H9 (cell line): Measurements from ENCODE around the gene UBE3B. TPM values are rescaled to one million over a fixed set of nuclear protein-coding genes. Genes with fewer than 3 reads are reported as not detected.

Experiments
- DNase-seq: peaks from one replicate; pipeline ENCODE4 v3.0.0-alpha.2; 2017
- H2AFZ ChIP-seq: one replicate; pipeline ENCODE4 v1.6.1; 2013; ENCODE audit warnings: mild to moderate bottlenecking, low read length, control low read depth, moderate library complexity
- H2AK5ac ChIP-seq: 2 replicates; pipeline ENCODE4 v1.6.1; 2013; ENCODE audit warnings: low read length, control low read depth, mixed read lengths; ENCODE audit not compliant: insufficient read length
- H2BK120ac ChIP-seq: one replicate; pipeline ENCODE4 v1.6.1; 2013; ENCODE audit warnings: low read depth, mild to moderate bottlenecking, low read length, control low read depth, inconsistent platforms; ENCODE audit not compliant: poor library complexity, severe bottlenecking
- H2BK12ac ChIP-seq: 2 replicates; pipeline ENCODE4 v1.6.1; 2013; ENCODE audit warnings: low read length, control low read depth, mixed read lengths, low read depth; ENCODE audit not compliant: insufficient read length
- H2BK15ac ChIP-seq: 2 replicates; pipeline ENCODE4 v1.6.1; 2013; ENCODE audit warnings: low read depth, low read length, control low read depth
- H2BK20ac ChIP-seq: one replicate; pipeline ENCODE4 v1.6.1; 2013; ENCODE audit warnings: low read depth, mild to moderate bottlenecking, low read length, control low read depth, inconsistent platforms; ENCODE audit not compliant: poor library complexity, severe bottlenecking
- H2BK5ac ChIP-seq: 2 replicates; pipeline ENCODE4 v1.6.1; 2013; ENCODE audit warnings: low read length, control low read depth, mixed read lengths; ENCODE audit not compliant: insufficient read length
- H3K14ac ChIP-seq: 2 replicates; pipeline ENCODE4 v1.6.1; 2013; ENCODE audit warnings: low read length, control low read depth; ENCODE audit not compliant: insufficient read depth
- H3K18ac ChIP-seq: 2 replicates; pipeline ENCODE4 v1.6.1; 2013; ENCODE audit warnings: low read depth, mild to moderate bottlenecking, mixed read lengths, low read length, control low read depth; ENCODE audit not compliant: insufficient read length
- H3K23ac ChIP-seq: 2 replicates; pipeline ENCODE4 v1.6.1; 2013; ENCODE audit warnings: low read length, control low read depth, mixed read lengths, low read depth; ENCODE audit not compliant: insufficient read length
- H3K23me2 ChIP-seq: 2 replicates; pipeline ENCODE4 v1.6.1; 2013; ENCODE audit warnings: low read depth, mild to moderate bottlenecking, mixed read lengths, low read length, control low read depth; ENCODE audit not compliant: insufficient read length, poor library complexity, severe bottlenecking
- H3K27ac ChIP-seq: 2 replicates; pipeline ENCODE4 v1.5.1; 2013; ENCODE audit warnings: low read length, control low read depth, mixed read lengths, low read depth; ENCODE audit not compliant: insufficient read length
- H3K27me3 ChIP-seq: 2 replicates; pipeline ENCODE4 v1.6.1; 2013; ENCODE audit warnings: low read length, control low read depth, inconsistent platforms; ENCODE audit not compliant: insufficient read depth
- H3K4ac ChIP-seq: 2 replicates; pipeline ENCODE4 v1.6.1; 2013; ENCODE audit warnings: low read depth, mild to moderate bottlenecking, control low read depth, inconsistent platforms, low read length, moderate library complexity
- H3K4me1 ChIP-seq: 2 replicates; pipeline ENCODE4 v1.6.1; 2013; ENCODE audit warnings: low read length, control low read depth, inconsistent platforms; ENCODE audit not compliant: insufficient read depth
- H3K4me2 ChIP-seq: 2 replicates; pipeline ENCODE4 v1.6.1; 2013; ENCODE audit warnings: low read length, control low read depth, mixed read lengths; ENCODE audit not compliant: insufficient read length, insufficient read depth
- H3K56ac ChIP-seq: 2 replicates; pipeline ENCODE4 v1.6.1; 2013; ENCODE audit warnings: low read depth, mild to moderate bottlenecking, mixed read lengths, low read length, control low read depth; ENCODE audit not compliant: insufficient read length
- H3K79me1 ChIP-seq: 2 replicates; pipeline ENCODE4 v1.6.1; 2013; ENCODE audit warnings: low read depth, mild to moderate bottlenecking, moderate library complexity, low read length, control low read depth, inconsistent platforms; ENCODE audit not compliant: insufficient read depth, poor library complexity, severe bottlenecking
- H3K79me2 ChIP-seq: 2 replicates; pipeline ENCODE4 v1.6.1; 2013; ENCODE audit warnings: low read length, control low read depth, inconsistent platforms; ENCODE audit not compliant: insufficient read depth
- H3K9ac ChIP-seq: 2 replicates; pipeline ENCODE4 v1.6.1; 2013; ENCODE audit warnings: low read length, control low read depth, mixed read lengths; ENCODE audit not compliant: insufficient read length; ENCODE audit errors: extremely low read depth
- H3K9me3 ChIP-seq: one replicate; pipeline ENCODE4 v1.6.1; 2013; ENCODE audit warnings: low read depth, low read length, inconsistent platforms; ENCODE audit not compliant: control insufficient read depth
- H3T11ph ChIP-seq: one replicate; pipeline ENCODE4 v1.6.1; 2013; ENCODE audit warnings: mild to moderate bottlenecking, low read length, control low read depth, inconsistent platforms
- H4K20me1 ChIP-seq: one replicate; pipeline ENCODE4 v1.6.1; 2013; ENCODE audit not compliant: control insufficient read depth, insufficient read length, insufficient read depth
- H4K5ac ChIP-seq: 2 replicates; pipeline ENCODE4 v1.6.1; 2013; ENCODE audit warnings: low read depth, mild to moderate bottlenecking, mixed read lengths, low read length, control low read depth; ENCODE audit not compliant: insufficient read length
- H4K8ac ChIP-seq: replicated peaks from 2 replicates; pipeline ENCODE4 v1.6.1; 2013; ENCODE audit warnings: low read length, control low read depth, mixed read lengths, low read depth; ENCODE audit not compliant: insufficient read length
- H4K91ac ChIP-seq: 2 replicates; pipeline ENCODE4 v1.6.1; 2013; ENCODE audit warnings: low read depth, mild to moderate bottlenecking, moderate library complexity, mixed read lengths, low read length, control low read depth; ENCODE audit not compliant: insufficient read length
- H3K27ac Mint-ChIP-seq, 3 experiments: 2 replicates in 2 of 3; 3 replicates in 1 of 3; pipeline ENCODE4 v1.8.0; 2020 to 2021; ENCODE audit warnings: mixed read lengths in 3 of 3, mild to moderate bottlenecking in 1 of 3, moderate library complexity in 1 of 3
- H3K27me3 Mint-ChIP-seq: 2 replicates; pipeline ENCODE4 v1.8.0; 2021; ENCODE audit warnings: low read depth, mild to moderate bottlenecking, moderate library complexity, mixed read lengths
- H3K36me3 Mint-ChIP-seq, 3 experiments: 2 replicates in 2 of 3; 3 replicates in 1 of 3; pipeline ENCODE4 v1.8.0; 2020 to 2021; ENCODE audit warnings: low read depth in 3 of 3, mixed read lengths in 3 of 3; ENCODE audit not compliant: insufficient read depth in 1 of 3
- H3K4me1 Mint-ChIP-seq, 2 experiments: 2 replicates each; pipeline ENCODE4 v1.8.0; 2020; ENCODE audit warnings: mixed read lengths in 2 of 2
- H3K4me3 Mint-ChIP-seq, 2 experiments: 2 replicates in 1 of 2; 3 replicates in 1 of 2; pipeline ENCODE4 v1.8.0; 2020 to 2021; ENCODE audit warnings: mild to moderate bottlenecking in 2 of 2, mixed read lengths in 2 of 2, moderate library complexity in 1 of 2
- H3K9me3 Mint-ChIP-seq, 2 experiments: 2 replicates in 1 of 2; 3 replicates in 1 of 2; pipeline ENCODE4 v1.8.0; 2020; ENCODE audit warnings: mild to moderate bottlenecking in 2 of 2, mixed read lengths in 2 of 2, moderate library complexity in 1 of 2
- CTCF ChIP-seq: fragments of 200-600 bp; sonication (generic); conservative IDR thresholded peaks from 3 replicates; pipeline ENCODE4 v1.8.0; 2021; ENCODE audit warnings: antibody characterized with exemption, mild to moderate bottlenecking
- WGBS: extraction: QIAGEN DNeasy Blood & Tissue Kit; methylation state at CpG from one replicate; pipeline ENCODE4 v1.1.7; 2013; ENCODE audit warnings: missing lambda C conversion rate, low lambda C conversion rate, mixed read lengths; ENCODE audit not compliant: insufficient read length; ENCODE audit errors: extremely low coverage; 5-methylcytosine and 5-hydroxymethylcytosine counted together
- total RNA-seq: library from RNA; stranded (reverse); gene quantifications from 2 replicates; pipeline ENCODE4 v1.2.1, GENCODE V29; 2021

UBE3B gene
- total RNA-seq, 1 experiment from 2014 or later: 24.2 TPM

- no peak overlapping the region for H2AFZ ChIP-seq
- H4K8ac ChIP-seq: no peak overlapping the region
- no peak overlapping the region for H4K91ac ChIP-seq
- H3K79me1 ChIP-seq: no peaks in the 10 kb centered on the region
- no peak overlapping the region for H3K27ac ChIP-seq
- DNase-seq: no peak
- WGBS: no CpG with 5 or more reads among the region's 15 CpGs
- no peaks in the 10 kb centered on the region for H3K27me3 ChIP-seq
- H3K4me2 ChIP-seq: no peak overlapping the region
- H2BK20ac ChIP-seq: no peak overlapping the region
- no peak overlapping the region for H3T11ph ChIP-seq
- no peak for TF ChIP-seq CTCF
- no peaks in the 10 kb centered on the region for H3K23me2 ChIP-seq
- peak overlapping the region in 2 of 3 experiments; percentile 25 to 49; a peak in 3 of 7 replicates for H3K27ac Mint-ChIP-seq
- H3K4me1 ChIP-seq: no peaks in the 10 kb centered on the region
- H2BK5ac ChIP-seq: no peak overlapping the region
- H3K9me3 ChIP-seq: no peaks in the 10 kb centered on the region
- H3K23ac ChIP-seq: no peak overlapping the region
- no peaks in the 10 kb centered on the region for H3K79me2 ChIP-seq
- no peak overlapping the region for H3K56ac ChIP-seq
- H2BK120ac ChIP-seq: no peak overlapping the region
- no peak overlapping the region for H3K9ac ChIP-seq
- H3K9me3 Mint-ChIP-seq: no peaks in the 10 kb centered on the region
- H3K36me3 Mint-ChIP-seq: no peaks in the 10 kb centered on the region
- peaks cover 0 to 9% of the 10 kb centered on the region in 2 experiments; a peak in 2 of 4 replicates for H3K4me1 Mint-ChIP-seq
- no peak overlapping the region for H3K4ac ChIP-seq
- H2BK15ac ChIP-seq: no peak overlapping the region
- no peak overlapping the region for H3K14ac ChIP-seq
- no peak overlapping the region for H2AK5ac ChIP-seq
- no peak overlapping the region for H4K5ac ChIP-seq
- H3K27me3 Mint-ChIP-seq: peaks cover 16% of the 10 kb centered on the region
- no peaks in the 10 kb centered on the region for H4K20me1 ChIP-seq
- H3K18ac ChIP-seq: no peak overlapping the region
- no peak overlapping the region for H3K4me3 Mint-ChIP-seq
- no peak overlapping the region for H2BK12ac ChIP-seq
Measured at GRCh38 chr12:109549613-109550270, 72.3 kb downstream of the UBE3B start.
